Mesenchymal stem cell (in vitro differentiated cells and primary cell): ENCODE data around the gene CSRP2.

Experiments
- DNase-seq: peaks from one replicate; pipeline ENCODE4 v3.0.0-alpha.2; 2013
- H2AFZ ChIP-seq: one replicate; pipeline ENCODE4 v1.6.1; 2013; ENCODE audit warnings: low read depth, mild to moderate bottlenecking, control low read depth, inconsistent platforms, low read length, moderate library complexity
- H2AK5ac ChIP-seq: 2 replicates; pipeline ENCODE4 v1.6.1; 2013; ENCODE audit warnings: low read length, moderate library complexity, mild to moderate bottlenecking, inconsistent platforms; ENCODE audit not compliant: severe bottlenecking
- H2BK120ac ChIP-seq: one replicate; pipeline ENCODE4 v1.6.1; 2013; ENCODE audit warnings: low read depth, mild to moderate bottlenecking, inconsistent platforms, low read length, moderate library complexity
- H2BK12ac ChIP-seq, 2 experiments: one replicate each; pipeline ENCODE4 v1.6.1; 2013; ENCODE audit warnings: inconsistent platforms in 2 of 2, low read length in 2 of 2, mild to moderate bottlenecking in 2 of 2, moderate library complexity in 2 of 2, control low read depth in 1 of 2
- H2BK15ac ChIP-seq: one replicate; pipeline ENCODE4 v1.6.1; 2013; ENCODE audit warnings: mild to moderate bottlenecking, low read depth, inconsistent platforms; ENCODE audit not compliant: poor library complexity, severe bottlenecking
- H2BK5ac ChIP-seq: 2 replicates; pipeline ENCODE4 v1.6.1; 2013; ENCODE audit warnings: low read depth, mild to moderate bottlenecking, low read length, control low read depth, inconsistent platforms; ENCODE audit not compliant: poor library complexity, severe bottlenecking
- H3K14ac ChIP-seq, 2 experiments: one replicate each; pipeline ENCODE4 v1.6.1; 2013; ENCODE audit warnings: inconsistent platforms in 2 of 2, low read length in 2 of 2, control low read depth in 1 of 2, mild to moderate bottlenecking in 1 of 2, moderate library complexity in 1 of 2
- H3K18ac ChIP-seq, 2 experiments: one replicate each; pipeline ENCODE4 v1.6.1; 2013; ENCODE audit warnings: inconsistent platforms in 2 of 2, low read length in 2 of 2, control low read depth in 1 of 2, low read depth in 1 of 2, mild to moderate bottlenecking in 1 of 2
- H3K23ac ChIP-seq, 2 experiments: one replicate each; pipeline ENCODE4 v1.6.1; 2013; ENCODE audit warnings: inconsistent platforms in 2 of 2, low read length in 2 of 2, mild to moderate bottlenecking in 2 of 2, moderate library complexity in 2 of 2, control low read depth in 1 of 2
- H3K27ac ChIP-seq: 2 replicates; pipeline ENCODE4 v1.5.1; 2013; ENCODE audit warnings: mild to moderate bottlenecking, moderate library complexity, low read length, control low read depth, inconsistent platforms; ENCODE audit not compliant: poor library complexity, severe bottlenecking
- H3K27me3 ChIP-seq, 2 experiments: 2 replicates each; pipeline versions ENCODE4 v1.6.1 to v1.7.0; 2013; ENCODE audit warnings: low read length in 2 of 2, mild to moderate bottlenecking in 2 of 2, moderate library complexity in 2 of 2, control low read depth in 1 of 2, inconsistent platforms in 1 of 2; ENCODE audit not compliant: control insufficient read depth in 1 of 2, insufficient read depth in 1 of 2
- H3K36me3 ChIP-seq, 2 experiments: 2 replicates each; pipeline versions ENCODE4 v1.6.1 to v1.7.0; 2013; ENCODE audit warnings: low read length in 2 of 2, control low read depth in 1 of 2, inconsistent platforms in 1 of 2, low read depth in 1 of 2, mild to moderate bottlenecking in 1 of 2; ENCODE audit not compliant: insufficient read depth in 2 of 2, control insufficient read depth in 1 of 2
- H3K4ac ChIP-seq, 2 experiments: one replicate each; pipeline ENCODE4 v1.6.1; 2013; ENCODE audit warnings: inconsistent platforms in 2 of 2, low read length in 2 of 2, mild to moderate bottlenecking in 2 of 2, moderate library complexity in 2 of 2, control low read depth in 1 of 2, low read depth in 1 of 2
- H3K4me1 ChIP-seq: 2 replicates; pipeline ENCODE4 v1.6.1; 2013; ENCODE audit warnings: low read depth, low read length, control low read depth; ENCODE audit not compliant: control insufficient read depth, insufficient read depth
- H3K4me2 ChIP-seq: 2 replicates; pipeline ENCODE4 v1.6.1; 2013; ENCODE audit warnings: low read length, mild to moderate bottlenecking, inconsistent platforms; ENCODE audit not compliant: poor library complexity, severe bottlenecking
- H3K4me3 ChIP-seq, 2 experiments: 2 replicates each; pipeline versions ENCODE4 v1.5.1 to v1.7.0; 2013; ENCODE audit warnings: low read length in 2 of 2, mild to moderate bottlenecking in 2 of 2, control low read depth in 1 of 2, low read depth in 1 of 2; ENCODE audit not compliant: insufficient read depth in 1 of 2
- H3K79me1 ChIP-seq: replicated peaks from 2 replicates; pipeline ENCODE4 v1.6.1; 2013; ENCODE audit warnings: mild to moderate bottlenecking, control low read depth, low read length, inconsistent platforms; ENCODE audit not compliant: poor library complexity, severe bottlenecking
- H3K9ac ChIP-seq: 2 replicates; pipeline ENCODE4 v1.7.0; 2013; ENCODE audit warnings: mild to moderate bottlenecking, low read length, moderate library complexity
- H3K9me3 ChIP-seq: 2 replicates; pipeline ENCODE4 v1.7.0; 2013; ENCODE audit warnings: mild to moderate bottlenecking, low read length; ENCODE audit not compliant: control insufficient read depth
- H4K8ac ChIP-seq: one replicate; pipeline ENCODE4 v1.6.1; 2013; ENCODE audit warnings: inconsistent platforms, mild to moderate bottlenecking, low read length, moderate library complexity
- H4K91ac ChIP-seq: one replicate; pipeline ENCODE4 v1.6.1; 2013; ENCODE audit warnings: mild to moderate bottlenecking, low read length, inconsistent platforms
- WGBS: methylation state at CpG from one replicate; pipeline ENCODE4 v1.1.7; 2013; ENCODE audit warnings: mixed read lengths; 5-methylcytosine and 5-hydroxymethylcytosine counted together

CSRP2 gene

GRCh38 chr12:76866151-76866567, 12.7 kb downstream of the CSRP2 start:
- Histone ChIP-seq H3K4me2 (no peak overlapping the region), H2BK15ac (peak overlapping the region; percentile 30), H2AK5ac (no peak overlapping the region), H4K8ac (no peak overlapping the region), H3K4me3 (no peak overlapping the region), H2AFZ (no peak overlapping the region), H3K18ac (peak overlapping the region; percentile 28 to 61), H2BK120ac (no peak overlapping the region), H3K9ac (no peak overlapping the region), H3K27me3 (no peaks in the 10 kb centered on the region), H3K23ac (no peak overlapping the region), H3K79me1 (peaks cover 7% of the 10 kb centered on the region), H3K9me3 (no peaks in the 10 kb centered on the region), H3K14ac (peak overlapping the region in 1 of 2 experiments; percentile 4), H3K4ac (no peak overlapping the region), H3K4me1 (peaks cover 4% of the 10 kb centered on the region), H2BK12ac (peak overlapping the region in 1 of 2 experiments; percentile 1), H2BK5ac (no peak overlapping the region), H3K27ac (no peak overlapping the region), H3K36me3 (no peaks in the 10 kb centered on the region), H4K91ac (no peak overlapping the region)
- WGBS: 26% methylated on average over 8 of the region's 8 CpGs
- DNase-seq: peak; percentile 42

- peaks cover 4% of the 10 kb centered on the region for H3K4me1 ChIP-seq
- H3K14ac ChIP-seq: no peak overlapping the region
- no peak overlapping the region for H4K8ac ChIP-seq
- peak; percentile 54 for DNase-seq
- H2BK5ac ChIP-seq: no peak overlapping the region
- no peak overlapping the region for H3K23ac ChIP-seq
- no CpG with 5 or more reads among the region's 2 CpGs for WGBS
- peaks cover 3% of the 10 kb centered on the region for H3K79me1 ChIP-seq
- H3K4me3 ChIP-seq: no peak overlapping the region
- no peaks in the 10 kb centered on the region for H3K9me3 ChIP-seq
- no peaks in the 10 kb centered on the region for H3K27me3 ChIP-seq
- H3K36me3 ChIP-seq: no peaks in the 10 kb centered on the region
- no peak overlapping the region for H3K27ac ChIP-seq
- H2BK120ac ChIP-seq: no peak overlapping the region
- H4K91ac ChIP-seq: no peak overlapping the region
- no peak overlapping the region for H3K4ac ChIP-seq
- H2BK12ac ChIP-seq: no peak overlapping the region
- no peak overlapping the region for H2AFZ ChIP-seq
- no peak overlapping the region for H2AK5ac ChIP-seq
- H3K4me2 ChIP-seq: no peak overlapping the region
- H3K18ac ChIP-seq: no peak overlapping the region
- H3K9ac ChIP-seq: no peak overlapping the region
- no peak overlapping the region for H2BK15ac ChIP-seq
These were observed 13.9 kb downstream of the CSRP2 start for GRCh38 chr12:76864791-76865400.

- peak; percentile 71 for DNase-seq
- Histone ChIP-seq H3K27ac (no peak overlapping the region), H2BK120ac (no peak overlapping the region), H3K4ac (no peak overlapping the region), H3K4me2 (no peak overlapping the region), H2AK5ac (no peak overlapping the region), H2BK5ac (no peak overlapping the region), H4K8ac (no peak overlapping the region), H3K27me3 (no peaks in the 10 kb centered on the region), H3K18ac (peak overlapping the region in 1 of 2 experiments; percentile 14), H3K14ac (no peak overlapping the region), H2AFZ (no peak overlapping the region), H3K9me3 (no peaks in the 10 kb centered on the region), H3K4me3 (peak overlapping the region in 1 of 2 experiments; percentile 3), H3K23ac (no peak overlapping the region), H4K91ac (no peak overlapping the region), H3K4me1 (peaks cover 4% of the 10 kb centered on the region), H2BK12ac (no peak overlapping the region), H3K79me1 (peaks cover 3% of the 10 kb centered on the region), H3K36me3 (peaks cover 0 to 3% of the 10 kb centered on the region in 2 experiments), H3K9ac (no peak overlapping the region), H2BK15ac (no peak overlapping the region)
- WGBS: 36% methylated on average over 2 of the region's 4 CpGs
These were observed 15.0 kb downstream of the CSRP2 start for GRCh38 chr12:76863837-76864236.

GRCh38 chr12:76863005-76863670, 15.7 kb downstream of the CSRP2 start:
- no peak overlapping the region for H2BK120ac ChIP-seq

More at GRCh38 chr12:76863005-76863670, 15.7 kb downstream of the CSRP2 start:
- no peak overlapping the region for H3K9ac ChIP-seq
- H2BK5ac ChIP-seq: no peak overlapping the region
- no peak overlapping the region for H3K23ac ChIP-seq
- no peaks in the 10 kb centered on the region for H3K9me3 ChIP-seq
- H3K18ac ChIP-seq: peak overlapping the region; percentile 16 to 93
- H3K4me3 ChIP-seq: no peak overlapping the region
- peak overlapping the region in 1 of 2 experiments; percentile 91 for H2BK12ac ChIP-seq
- peaks cover 2 to 3% of the 10 kb centered on the region in 2 experiments for H3K36me3 ChIP-seq
- peak overlapping the region; percentile 36 for H4K91ac ChIP-seq
- H3K79me1 ChIP-seq: peaks cover 3% of the 10 kb centered on the region
- H3K4me2 ChIP-seq: no peak overlapping the region
- H3K4me1 ChIP-seq: peaks cover 4% of the 10 kb centered on the region
- H2BK15ac ChIP-seq: no peak overlapping the region
- WGBS: 95% methylated on average over 10 of the region's 12 CpGs
- no peak overlapping the region for H3K27ac ChIP-seq
- H3K4ac ChIP-seq: peak overlapping the region; percentile 20 to 65
- H3K14ac ChIP-seq: no peak overlapping the region
- H2AFZ ChIP-seq: no peak overlapping the region
- H2AK5ac ChIP-seq: no peak overlapping the region
- DNase-seq: peak; percentile 77
- H4K8ac ChIP-seq: no peak overlapping the region
- H3K27me3 ChIP-seq: no peaks in the 10 kb centered on the region
